MM.1S (cell line): ENCODE results near the gene ZMPSTE24.

Experiments used
- DNase-seq: peaks from one replicate; pipeline ENCODE4 v3.0.0-alpha.2; 2015
- H2AFZ ChIP-seq: fragments of 300-600 bp; sonication (generic); 2 replicates; pipeline ENCODE4 v1.6.0; 2016; ENCODE audit warnings: antibody characterized with exemption, low read length
- H3F3A ChIP-seq: fragments of 300-600 bp; sonication (generic); 2 replicates; pipeline ENCODE4 v1.6.1; 2016; ENCODE audit warnings: mild to moderate bottlenecking, antibody characterized with exemption, low read length, moderate library complexity, mixed read lengths; ENCODE audit not compliant: insufficient read depth
- H3K27ac ChIP-seq: fragments of 300-600 bp; sonication (generic); 2 replicates; pipeline ENCODE4 v1.5.1; 2016; ENCODE audit warnings: mild to moderate bottlenecking, low read length
- H3K27me3 ChIP-seq: fragments of 300-600 bp; sonication (generic); replicated peaks from 2 replicates; pipeline ENCODE4 v1.6.0; 2016; ENCODE audit warnings: low read length; ENCODE audit not compliant: insufficient read depth
- H3K36me3 ChIP-seq: fragments of 300-600 bp; sonication (generic); replicated peaks from 2 replicates; pipeline ENCODE4 v1.6.1; 2016; ENCODE audit warnings: mild to moderate bottlenecking, low read length, mixed read lengths; ENCODE audit not compliant: insufficient read depth
- H3K4me1 ChIP-seq: fragments of 300-600 bp; sonication (generic); 2 replicates; pipeline ENCODE4 v1.6.1; 2016; ENCODE audit warnings: low read length, mixed read lengths
- H3K4me2 ChIP-seq: fragments of 300-600 bp; sonication (generic); 2 replicates; pipeline ENCODE4 v1.6.0; 2016; ENCODE audit warnings: low read depth, low read length
- H3K4me3 ChIP-seq: fragments of 300-600 bp; sonication (generic); 2 replicates; pipeline ENCODE4 v1.5.1; 2016; ENCODE audit warnings: low read length, mixed read lengths
- H3K79me2 ChIP-seq: fragments of 300-600 bp; sonication (generic); 2 replicates; pipeline ENCODE4 v1.6.1; 2016; ENCODE audit warnings: mixed run types, low read length, mixed read lengths
- H3K9ac ChIP-seq: fragments of 300-600 bp; sonication (generic); 2 replicates; pipeline ENCODE4 v1.6.1; 2016; ENCODE audit warnings: low read length, mixed read lengths
- H3K9me2 ChIP-seq: fragments of 300-600 bp; sonication (generic); replicated peaks from 2 replicates; pipeline ENCODE4 v1.6.1; 2016; ENCODE audit warnings: mild to moderate bottlenecking, low read length, mixed read lengths; ENCODE audit not compliant: insufficient read depth
- H3K9me3 ChIP-seq: fragments of 300-600 bp; sonication (generic); replicated peaks from 2 replicates; pipeline ENCODE4 v1.6.1; 2016; ENCODE audit warnings: mild to moderate bottlenecking, low read length, mixed read lengths; ENCODE audit not compliant: insufficient read depth
- H4K20me1 ChIP-seq: fragments of 300-600 bp; sonication (generic); 2 replicates; pipeline ENCODE4 v1.6.1; 2016; ENCODE audit warnings: mild to moderate bottlenecking, low read length, moderate library complexity, mixed read lengths; ENCODE audit not compliant: insufficient read depth
- CTCF ChIP-seq: fragments of 300-600 bp; sonication (generic); IDR thresholded peaks from 2 replicates; pipeline ENCODE4 v1.5.1; 2016; ENCODE audit warnings: antibody characterized with exemption, low read length, mixed read lengths
- EZH2 ChIP-seq: fragments of 300-600 bp; sonication (generic); optimal IDR thresholded peaks from 2 replicates; pipeline ENCODE3; 2017; ENCODE audit warnings: low read depth, mild to moderate bottlenecking, antibody characterized with exemption, low read length, mixed read lengths
- EZH2phosphoT487 ChIP-seq: fragments of 300-600 bp; sonication (generic); IDR thresholded peaks from 2 replicates; pipeline ENCODE4 v1.6.1; 2018; ENCODE audit warnings: antibody characterized with exemption, low read length

Gene ZMPSTE24

GRCh38 chr1:40299366-40300248 is 41.6 kb downstream of the ZMPSTE24 start:
- no peaks in the 10 kb centered on the region for H3K9me2 ChIP-seq
- no peaks in the 10 kb centered on the region for H3F3A ChIP-seq
- no peak for TF ChIP-seq EZH2
- no peak for TF ChIP-seq EZH2phosphoT487
- TF ChIP-seq CTCF, result no peak
- H3K4me1 ChIP-seq, result no peaks in the 10 kb centered on the region
- H3K79me2 ChIP-seq, result no peaks in the 10 kb centered on the region
- no peak for DNase-seq
- H3K27me3 ChIP-seq, result no peaks in the 10 kb centered on the region
- no peak overlapping the region for H3K4me3 ChIP-seq
- H3K4me2 ChIP-seq, result no peak overlapping the region
- no peak overlapping the region for H2AFZ ChIP-seq
- no peak overlapping the region for H3K9ac ChIP-seq
- H3K9me3 ChIP-seq, result no peaks in the 10 kb centered on the region
- no peaks in the 10 kb centered on the region for H4K20me1 ChIP-seq
- H3K36me3 ChIP-seq, result no peaks in the 10 kb centered on the region
- H3K27ac ChIP-seq, result no peak overlapping the region

GRCh38 chr1:40300249-40300567 is 42.2 kb downstream of the ZMPSTE24 start:
- H3K36me3 ChIP-seq, result no peaks in the 10 kb centered on the region
- no peak for TF ChIP-seq EZH2phosphoT487
- TF ChIP-seq EZH2, result no peak
- H3K9me3 ChIP-seq, result no peaks in the 10 kb centered on the region
- H3K4me3 ChIP-seq, result no peak overlapping the region
- H3K27ac ChIP-seq, result no peak overlapping the region
- no peak overlapping the region for H3K9ac ChIP-seq
- H4K20me1 ChIP-seq, result no peaks in the 10 kb centered on the region
- H3F3A ChIP-seq, result no peaks in the 10 kb centered on the region
- H3K4me1 ChIP-seq, result no peaks in the 10 kb centered on the region
- H2AFZ ChIP-seq, result no peak overlapping the region
- no peaks in the 10 kb centered on the region for H3K79me2 ChIP-seq
- no peak for DNase-seq
- no peaks in the 10 kb centered on the region for H3K9me2 ChIP-seq
- no peaks in the 10 kb centered on the region for H3K27me3 ChIP-seq
- no peak overlapping the region for H3K4me2 ChIP-seq

GRCh38 chr1:40300651-40301050 is 42.6 kb downstream of the ZMPSTE24 start:
- DNase-seq, result no peak
- H3K27me3 ChIP-seq, result no peaks in the 10 kb centered on the region
- no peaks in the 10 kb centered on the region for H3K9me2 ChIP-seq
- no peak overlapping the region for H3K27ac ChIP-seq
- no peaks in the 10 kb centered on the region for H3K79me2 ChIP-seq
- H3K4me1 ChIP-seq, result no peaks in the 10 kb centered on the region
- H2AFZ ChIP-seq, result no peak overlapping the region
- no peaks in the 10 kb centered on the region for H3F3A ChIP-seq
- no peak overlapping the region for H3K4me2 ChIP-seq
- no peak overlapping the region for H3K9ac ChIP-seq
- no peaks in the 10 kb centered on the region for H4K20me1 ChIP-seq
- TF ChIP-seq CTCF (no peak), EZH2phosphoT487 (no peak), EZH2 (no peak)
- H3K36me3 ChIP-seq, result no peaks in the 10 kb centered on the region
- H3K4me3 ChIP-seq, result no peak overlapping the region
- no peaks in the 10 kb centered on the region for H3K9me3 ChIP-seq

GRCh38 chr1:40301066-40301465 is 43.0 kb downstream of the ZMPSTE24 start:
- H3K9ac ChIP-seq, result no peak overlapping the region
- no peak overlapping the region for H3K4me3 ChIP-seq
- H3K4me1 ChIP-seq, result no peaks in the 10 kb centered on the region
- no peaks in the 10 kb centered on the region for H3K79me2 ChIP-seq
- no peaks in the 10 kb centered on the region for H4K20me1 ChIP-seq
- no peaks in the 10 kb centered on the region for H3K36me3 ChIP-seq
- H3K9me2 ChIP-seq, result no peaks in the 10 kb centered on the region
- no peak for DNase-seq
- H3K27ac ChIP-seq, result no peak overlapping the region
- no peaks in the 10 kb centered on the region for H3F3A ChIP-seq
- H3K27me3 ChIP-seq, result no peaks in the 10 kb centered on the region
- no peak for TF ChIP-seq EZH2
- no peak for TF ChIP-seq CTCF
- no peak for TF ChIP-seq EZH2phosphoT487
- no peak overlapping the region for H2AFZ ChIP-seq
- no peak overlapping the region for H3K4me2 ChIP-seq
- H3K9me3 ChIP-seq, result no peaks in the 10 kb centered on the region
